ENCODE data around the gene CDYL.

CDYL gene

DNA sequence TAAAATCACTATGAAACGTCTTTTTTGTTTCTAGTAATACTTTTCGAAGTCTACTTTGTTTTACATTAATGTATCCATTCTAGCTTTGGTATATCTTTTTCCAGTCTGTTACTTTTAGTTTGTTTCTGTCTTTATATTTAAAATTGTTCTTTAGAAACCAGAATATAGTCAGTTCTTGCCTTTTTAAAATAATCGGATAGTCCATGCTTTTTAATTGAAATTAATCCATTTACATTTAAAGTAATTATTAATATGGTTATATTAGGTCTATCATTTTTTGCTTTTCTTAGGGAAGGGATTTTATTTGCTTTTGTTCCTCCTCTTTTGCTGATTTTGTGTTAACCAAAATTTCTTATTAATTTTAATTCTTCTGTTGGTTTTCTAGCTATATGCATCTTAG, 23.7 kb downstream of the CDYL start:
- Histone ChIP-seq H4K20me1 (ENCODE audit: control insufficient read depth, insufficient read depth, low read depth, low read length) (peaks cover 6% of the 10 kb centered on the region), H3K79me2 (ENCODE audit: control insufficient read depth, low read length) (peaks cover 98% of the 10 kb centered on the region), H3K27me3 (ENCODE audit: control insufficient read depth, low read length) (no peaks in the 10 kb centered on the region), H3K9me2 (replicated peaks; ENCODE audit: control insufficient read depth, low read length) (no peaks in the 10 kb centered on the region), H3K36me3 (ENCODE audit: control insufficient read depth, low read length) (no peaks in the 10 kb centered on the region), H3K4me3 (ENCODE audit: low read length) (no peak overlapping the region), H3K4me2 (ENCODE audit: low read length) (no peak overlapping the region), H3F3A (ENCODE audit: control insufficient read depth, insufficient read depth) (no peaks in the 10 kb centered on the region), H3K4me1 (ENCODE audit: control insufficient read depth, low read length) (peaks cover 26% of the 10 kb centered on the region), H3K27ac (ENCODE audit: low read depth, low read length) (no peak overlapping the region), H3K9me3 (ENCODE audit: control insufficient read depth, insufficient read depth, low read length) (peaks cover 20% of the 10 kb centered on the region; the same call in 1 of the 2 replicates)
- TF ChIP-seq, protein P1, sequence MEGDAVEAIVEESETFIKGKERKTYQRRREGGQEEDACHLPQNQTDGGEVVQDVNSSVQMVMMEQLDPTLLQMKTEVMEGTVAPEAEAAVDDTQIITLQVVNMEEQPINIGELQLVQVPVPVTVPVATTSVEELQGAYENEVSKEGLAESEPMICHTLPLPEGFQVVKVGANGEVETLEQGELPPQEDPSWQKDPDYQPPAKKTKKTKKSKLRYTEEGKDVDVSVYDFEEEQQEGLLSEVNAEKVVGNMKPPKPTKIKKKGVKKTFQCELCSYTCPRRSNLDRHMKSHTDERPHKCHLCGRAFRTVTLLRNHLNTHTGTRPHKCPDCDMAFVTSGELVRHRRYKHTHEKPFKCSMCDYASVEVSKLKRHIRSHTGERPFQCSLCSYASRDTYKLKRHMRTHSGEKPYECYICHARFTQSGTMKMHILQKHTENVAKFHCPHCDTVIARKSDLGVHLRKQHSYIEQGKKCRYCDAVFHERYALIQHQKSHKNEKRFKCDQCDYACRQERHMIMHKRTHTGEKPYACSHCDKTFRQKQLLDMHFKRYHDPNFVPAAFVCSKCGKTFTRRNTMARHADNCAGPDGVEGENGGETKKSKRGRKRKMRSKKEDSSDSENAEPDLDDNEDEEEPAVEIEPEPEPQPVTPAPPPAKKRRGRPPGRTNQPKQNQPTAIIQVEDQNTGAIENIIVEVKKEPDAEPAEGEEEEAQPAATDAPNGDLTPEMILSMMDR (IDR thresholded peaks at IDR 0.05; ENCODE audit: low read depth, low read length, poor library complexity, severe bottlenecking) = no peak
- TF ChIP-seq EZH2phosphoT487 (IDR thresholded peaks at IDR 0.05; ENCODE audit: borderline replicate concordance, low read length) = no peak

DNA sequence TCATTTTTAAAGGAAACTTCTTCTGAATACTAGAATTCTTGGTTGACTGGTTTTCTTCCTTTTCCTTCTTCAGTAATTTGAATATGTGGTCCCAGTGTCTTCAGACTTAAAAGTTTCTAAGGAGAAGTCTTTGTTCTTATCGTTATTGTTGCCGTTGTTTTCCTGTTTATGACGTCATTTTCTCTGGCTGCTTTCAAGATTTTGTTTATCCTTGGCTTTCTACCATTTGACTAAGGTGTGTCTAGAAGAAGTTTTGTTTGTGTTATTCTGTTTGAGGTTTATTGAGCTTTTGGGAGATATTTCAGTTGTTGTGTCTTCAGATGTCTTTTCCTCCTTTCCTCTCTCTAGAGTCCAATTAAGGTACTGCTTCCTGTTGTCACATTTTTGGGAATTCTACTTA, 24.5 kb downstream of the CDYL start:
- H3K4me2 ChIP-seq (ENCODE audit: low read length) = no peak overlapping the region
- no peaks in the 10 kb centered on the region for H3F3A ChIP-seq (ENCODE audit: control insufficient read depth, insufficient read depth)
- H3K27ac ChIP-seq (ENCODE audit: low read depth, low read length) = no peak overlapping the region
- no peaks in the 10 kb centered on the region for H3K9me2 ChIP-seq (replicated peaks; ENCODE audit: control insufficient read depth, low read length)
- H3K9me3 ChIP-seq (ENCODE audit: control insufficient read depth, insufficient read depth, low read length) = peaks cover 20% of the 10 kb centered on the region; the same call in 1 of the 2 replicates
- TF ChIP-seq EZH2phosphoT487 (IDR thresholded peaks at IDR 0.05; ENCODE audit: borderline replicate concordance, low read length) = no peak
- TF ChIP-seq, protein P1 (IDR thresholded peaks at IDR 0.05; ENCODE audit: low read depth, low read length, poor library complexity, severe bottlenecking) = no peak
- no peaks in the 10 kb centered on the region for H3K27me3 ChIP-seq (ENCODE audit: control insufficient read depth, low read length)
- H3K4me1 ChIP-seq (ENCODE audit: control insufficient read depth, low read length) = peaks cover 26% of the 10 kb centered on the region
- H3K4me3 ChIP-seq (ENCODE audit: low read length) = no peak overlapping the region
- peaks cover 98% of the 10 kb centered on the region for H3K79me2 ChIP-seq (ENCODE audit: control insufficient read depth, low read length)
- H3K36me3 ChIP-seq (ENCODE audit: control insufficient read depth, low read length) = no peaks in the 10 kb centered on the region
- H4K20me1 ChIP-seq (ENCODE audit: control insufficient read depth, insufficient read depth, low read depth, low read length) = peaks cover 6% of the 10 kb centered on the region

DNA sequence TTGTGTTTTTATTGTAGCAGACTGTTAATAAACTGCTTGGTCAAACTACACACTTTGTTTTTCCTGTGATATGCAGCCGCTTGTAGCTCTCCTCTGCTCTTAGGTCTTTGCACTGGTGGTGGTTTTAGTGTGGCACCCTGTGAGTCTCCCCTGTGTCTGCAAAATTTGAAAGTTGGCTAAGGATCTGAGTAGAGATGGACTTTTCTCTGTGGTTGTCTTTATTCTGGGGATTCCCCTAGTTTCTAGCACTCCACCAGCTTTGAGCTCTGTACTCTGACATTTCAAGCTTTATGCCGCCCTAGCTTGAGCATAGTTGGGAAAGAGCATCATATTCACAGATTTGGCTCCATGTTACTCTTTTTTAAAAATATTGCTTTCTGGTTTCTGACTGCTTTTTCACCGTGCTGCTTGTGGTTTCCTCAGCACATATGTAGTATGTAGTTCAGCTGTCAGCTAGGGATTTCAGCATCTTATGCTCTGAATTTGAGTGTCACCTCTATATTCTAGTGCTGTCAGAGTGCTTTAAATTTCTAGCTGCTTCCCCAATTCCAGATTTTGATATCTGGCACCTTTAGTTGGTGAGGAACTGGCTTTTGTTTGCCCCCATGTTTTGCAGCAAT, 25.4 kb downstream of the CDYL start:
- Histone ChIP-seq H3K4me1 (ENCODE audit: control insufficient read depth, low read length) (peaks cover 26% of the 10 kb centered on the region), H3K9me3 (ENCODE audit: control insufficient read depth, insufficient read depth, low read length) (peaks cover 20% of the 10 kb centered on the region; the same call in 1 of the 2 replicates), H3F3A (ENCODE audit: control insufficient read depth, insufficient read depth) (no peaks in the 10 kb centered on the region), H3K36me3 (ENCODE audit: control insufficient read depth, low read length) (no peaks in the 10 kb centered on the region), H3K9me2 (replicated peaks; ENCODE audit: control insufficient read depth, low read length) (no peaks in the 10 kb centered on the region), H4K20me1 (ENCODE audit: control insufficient read depth, insufficient read depth, low read depth, low read length) (peaks cover 6% of the 10 kb centered on the region), H3K27ac (ENCODE audit: low read depth, low read length) (no peak overlapping the region), H3K4me3 (ENCODE audit: low read length) (no peak overlapping the region), H3K27me3 (ENCODE audit: control insufficient read depth, low read length) (no peaks in the 10 kb centered on the region), H3K79me2 (ENCODE audit: control insufficient read depth, low read length) (peaks cover 98% of the 10 kb centered on the region), H3K4me2 (ENCODE audit: low read length) (no peak overlapping the region)
- TF ChIP-seq EZH2phosphoT487 (IDR thresholded peaks at IDR 0.05; ENCODE audit: borderline replicate concordance, low read length) = no peak
- TF ChIP-seq, protein P1 (IDR thresholded peaks at IDR 0.05; ENCODE audit: low read depth, low read length, poor library complexity, severe bottlenecking) = no peak

All from DOHH2 (cell line).